ENCODE measurements around the gene TMEM53.

TMEM53 gene

GRCh38 chr1:44698138-44698537, 23.9 kb upstream of the TMEM53 start:
- DNase-seq (ENCODE audit: low read depth in 2 of 2), result no peak

- no peak for DNase-seq (ENCODE audit: low read depth in 2 of 2)
Observed at GRCh38 chr1:44696789-44697345, 22.6 kb upstream of the TMEM53 start.

- no peak for DNase-seq (ENCODE audit: low read depth in 2 of 2)
Observed at GRCh38 chr1:44696101-44696500, 21.8 kb upstream of the TMEM53 start.

- DNase-seq (ENCODE audit: low read depth in 2 of 2), result no peak
Observed at GRCh38 chr1:44695671-44696070, 21.4 kb upstream of the TMEM53 start.

- DNase-seq (ENCODE audit: low read depth in 2 of 2), result no peak
Observed at GRCh38 chr1:44694863-44695478, 20.7 kb upstream of the TMEM53 start.

GRCh38 chr1:44693900-44694299, 19.6 kb upstream of the TMEM53 start:
- DNase-seq (ENCODE audit: low read depth in 2 of 2), result no peak

GRCh38 chr1:44693159-44693558, 18.9 kb upstream of the TMEM53 start:
- DNase-seq (ENCODE audit: low read depth in 2 of 2), result no peak

- no peak for DNase-seq (ENCODE audit: low read depth in 2 of 2)
Observed at GRCh38 chr1:44689447-44689765, 15.1 kb upstream of the TMEM53 start.

- no peak for DNase-seq (ENCODE audit: low read depth in 2 of 2)
Observed at GRCh38 chr1:44688760-44689446, 14.6 kb upstream of the TMEM53 start.

- DNase-seq (ENCODE audit: low read depth in 2 of 2), result no peak
Observed at GRCh38 chr1:44685881-44686280, 11.6 kb upstream of the TMEM53 start.

GRCh38 chr1:44685218-44685617, 10.9 kb upstream of the TMEM53 start:
- no peak for DNase-seq (ENCODE audit: low read depth in 2 of 2)

- no peak for DNase-seq (ENCODE audit: low read depth in 2 of 2)
Observed at GRCh38 chr1:44684525-44684924, 10.2 kb upstream of the TMEM53 start.

- no peak for DNase-seq (ENCODE audit: low read depth in 2 of 2)
Observed at GRCh38 chr1:44682883-44683265, 8.6 kb upstream of the TMEM53 start.

- no peak for DNase-seq (ENCODE audit: low read depth in 2 of 2)
Observed at GRCh38 chr1:44681905-44682882, 7.9 kb upstream of the TMEM53 start.

GRCh38 chr1:44679468-44679867, 5.2 kb upstream of the TMEM53 start:
- DNase-seq (ENCODE audit: low read depth in 2 of 2), result no peak

- DNase-seq (ENCODE audit: low read depth in 2 of 2), result no peak
Observed at GRCh38 chr1:44678626-44679025, 4.3 kb upstream of the TMEM53 start.

GRCh38 chr1:44678120-44678519, 3.8 kb upstream of the TMEM53 start:
- DNase-seq (ENCODE audit: low read depth in 2 of 2), result no peak

GRCh38 chr1:44677201-44677766, 3.0 kb upstream of the TMEM53 start:
- no peak for DNase-seq (ENCODE audit: low read depth in 2 of 2)

GRCh38 chr1:44676484-44677200, 2.4 kb upstream of the TMEM53 start:
- DNase-seq (ENCODE audit: low read depth in 2 of 2), result no peak

GRCh38 chr1:44675186-44675585, 905 bp upstream of the TMEM53 start:
- DNase-seq (ENCODE audit: low read depth in 2 of 2), result no peak

GRCh38 chr1:44673675-44674112, 587 bp downstream of the TMEM53 start:
- DNase-seq (ENCODE audit: low read depth in 2 of 2), result no peak

Data from activated CD8-positive, alpha-beta memory T cell treated with anti-CD3 and anti-CD28 coated beads for 4 hours (primary cell).